Fibroblast of lung (primary cell): ENCODE results near the gene WDR4. TPM values are rescaled to one million over a fixed set of nuclear protein-coding genes. Genes with fewer than 3 reads are reported as not detected.
"Not testable (repeated sequence)": the region's sequence is repeated elsewhere in the genome, so short reads cannot be mapped to it uniquely, and the experiment has no call there.

ENCODE experiments used
- DNase-seq, 2 donors: peaks; one replicate each; pipeline versions ENCODE4 v3.0.0 to v3.0.0-alpha.2; 2010; ENCODE audit warnings: low read depth in 2 of 2
- H2AFZ ChIP-seq: 2 replicates; pipeline ENCODE4 v1.5.1; 2012; ENCODE audit warnings: low read length, control low read depth, inconsistent platforms
- H3K27ac ChIP-seq: 2 replicates; pipeline ENCODE4 v1.5.1; 2011; ENCODE audit warnings: low read length, control low read depth; ENCODE audit not compliant: insufficient read depth
- H3K27me3 ChIP-seq: 2 replicates; pipeline ENCODE4 v1.5.1; 2011; ENCODE audit warnings: mild to moderate bottlenecking, low read length; ENCODE audit not compliant: control insufficient read depth, insufficient read depth
- H3K36me3 ChIP-seq: 2 replicates; pipeline ENCODE4 v1.5.1; 2011; ENCODE audit warnings: low read length; ENCODE audit not compliant: control insufficient read depth, insufficient read depth
- H3K4me1 ChIP-seq: 2 replicates; pipeline ENCODE4 v1.5.1; 2011; ENCODE audit warnings: low read length; ENCODE audit not compliant: control insufficient read depth, insufficient read depth; ENCODE audit errors: extremely low read depth
- H3K4me2 ChIP-seq: 2 replicates; pipeline ENCODE4 v1.5.1; 2011; ENCODE audit warnings: low read length, control low read depth; ENCODE audit not compliant: insufficient read depth; ENCODE audit errors: extremely low read depth
- H3K4me3 ChIP-seq, 4 experiments: fragments of 200-600 bp in 1 of 4; sonication (generic) in 1 of 4; replicated peaks in 1 of 4; 2 replicates each; pipeline ENCODE4 v1.5.1; 2011 to 2016; ENCODE audit warnings: low read length in 4 of 4, low read depth in 3 of 4, mild to moderate bottlenecking in 3 of 4, control low read depth in 2 of 4, inconsistent platforms in 1 of 4, mixed read lengths in 1 of 4; ENCODE audit not compliant: insufficient read depth in 1 of 4; ENCODE audit errors: control extremely low read depth in 1 of 4
- H3K79me2 ChIP-seq: 2 replicates; pipeline ENCODE4 v1.5.1; 2012; ENCODE audit warnings: mild to moderate bottlenecking, low read length, inconsistent platforms; ENCODE audit not compliant: control insufficient read depth, insufficient read depth
- H3K9ac ChIP-seq: 2 replicates; pipeline ENCODE4 v1.5.1; 2011; ENCODE audit warnings: mild to moderate bottlenecking, low read length, control low read depth; ENCODE audit not compliant: insufficient read depth
- H3K9me3 ChIP-seq: 2 replicates; pipeline ENCODE4 v1.5.1; 2012; ENCODE audit warnings: low read depth, low read length; ENCODE audit not compliant: control insufficient read depth, insufficient read depth
- H4K20me1 ChIP-seq: 2 replicates; pipeline ENCODE4 v1.5.1; 2011; ENCODE audit warnings: low read length; ENCODE audit not compliant: control insufficient read depth, insufficient read depth; ENCODE audit errors: extremely low read depth
- EZH2 ChIP-seq: IDR thresholded peaks from 2 replicates; pipeline ENCODE4 v1.5.1; 2012; ENCODE audit warnings: low read length, control low read depth, mild to moderate bottlenecking; ENCODE audit errors: missing control alignments
- polyA plus RNA-seq, 2 donors: library from polyadenylated mRNA; depleted of rRNA in 1 of 2; stranded (reverse) in 1 of 2; unstranded in 1 of 2; fragments of >200 nt; gene quantifications; 2 replicates each; pipeline ENCODE4 v1.2.1, GENCODE V29; 2011 to 2012; ENCODE audit warnings: missing spikeins in 1 of 2
- total RNA-seq: library from RNA; depleted of rRNA; stranded (reverse); fragments of >200 nt; gene quantifications from 2 replicates; pipeline ENCODE4 v1.2.1, GENCODE V29; 2014
- TF ChIP-seq, protein P1 (sequence below), 2 donors: IDR thresholded peaks in 1 of 2; conservative IDR thresholded peaks in 1 of 2; 1 replicate in 1 of 2; 2 replicates in 1 of 2; pipeline ENCODE4 v1.5.1; 2011 to 2012; ENCODE audit warnings: low read length in 2 of 2, control low read depth in 1 of 2, inconsistent platforms in 1 of 2, low read depth in 1 of 2, mild to moderate bottlenecking in 1 of 2

WDR4 gene
- total and polyA plus RNA-seq, 2 donors (not counting 1 experiment from before 2014, with no cell fraction given), result 8.2 to 10.2 TPM

- no peak for DNase-seq
- Histone ChIP-seq H3K4me3 (no peak overlapping the region), H4K20me1 (no peaks in the 10 kb centered on the region), H3K27me3 (no peaks in the 10 kb centered on the region), H3K9me3 (no peaks in the 10 kb centered on the region), H3K4me2 (no peak overlapping the region), H3K36me3 (peaks cover 9% of the 10 kb centered on the region), H2AFZ (no peak overlapping the region), H3K9ac (no peak overlapping the region), H3K79me2 (peaks cover 2% of the 10 kb centered on the region), H3K27ac (no peak overlapping the region), H3K4me1 (no peaks in the 10 kb centered on the region)
- TF ChIP-seq, protein P1, sequence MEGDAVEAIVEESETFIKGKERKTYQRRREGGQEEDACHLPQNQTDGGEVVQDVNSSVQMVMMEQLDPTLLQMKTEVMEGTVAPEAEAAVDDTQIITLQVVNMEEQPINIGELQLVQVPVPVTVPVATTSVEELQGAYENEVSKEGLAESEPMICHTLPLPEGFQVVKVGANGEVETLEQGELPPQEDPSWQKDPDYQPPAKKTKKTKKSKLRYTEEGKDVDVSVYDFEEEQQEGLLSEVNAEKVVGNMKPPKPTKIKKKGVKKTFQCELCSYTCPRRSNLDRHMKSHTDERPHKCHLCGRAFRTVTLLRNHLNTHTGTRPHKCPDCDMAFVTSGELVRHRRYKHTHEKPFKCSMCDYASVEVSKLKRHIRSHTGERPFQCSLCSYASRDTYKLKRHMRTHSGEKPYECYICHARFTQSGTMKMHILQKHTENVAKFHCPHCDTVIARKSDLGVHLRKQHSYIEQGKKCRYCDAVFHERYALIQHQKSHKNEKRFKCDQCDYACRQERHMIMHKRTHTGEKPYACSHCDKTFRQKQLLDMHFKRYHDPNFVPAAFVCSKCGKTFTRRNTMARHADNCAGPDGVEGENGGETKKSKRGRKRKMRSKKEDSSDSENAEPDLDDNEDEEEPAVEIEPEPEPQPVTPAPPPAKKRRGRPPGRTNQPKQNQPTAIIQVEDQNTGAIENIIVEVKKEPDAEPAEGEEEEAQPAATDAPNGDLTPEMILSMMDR (conservative IDR thresholded peaks at IDR 0.05 in 1 of 2, IDR thresholded peaks at IDR 0.05 in 1 of 2; ENCODE audit: low read depth in 1 of 2, low read length in 2 of 2), result no peak
- TF ChIP-seq EZH2, result no peak
Measured at GRCh38 chr21:42839271-42840231, 39.8 kb downstream of the WDR4 start.

DNA sequence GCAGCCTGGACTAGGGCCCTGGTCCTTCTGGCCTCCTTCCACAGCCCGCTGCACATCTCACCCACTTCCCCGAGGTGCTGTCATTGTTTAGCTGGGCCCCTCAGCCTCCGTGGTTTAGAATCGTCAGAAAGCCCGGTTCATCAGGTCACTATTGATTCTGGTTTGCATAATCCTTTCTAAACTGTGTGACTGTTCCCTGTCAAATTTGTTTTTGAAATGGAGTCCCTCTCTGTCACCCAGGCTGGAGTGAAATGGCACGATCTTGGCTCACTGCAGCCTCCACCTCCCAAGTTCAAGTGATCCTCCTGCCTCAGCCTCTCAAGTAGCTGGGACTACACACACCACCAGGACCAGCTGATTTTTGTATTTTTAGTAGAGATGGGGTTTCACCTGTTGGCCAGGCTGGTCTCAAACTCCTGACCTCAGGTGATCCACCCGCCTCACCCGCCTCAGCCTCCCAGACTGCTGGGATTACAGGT is 41.1 kb downstream of the WDR4 start:
- not testable (repeated sequence) for H4K20me1 ChIP-seq, H3K9ac ChIP-seq, H3K36me3 ChIP-seq, H3K27me3 ChIP-seq, H3K27ac ChIP-seq, H3K4me2 ChIP-seq, H3K9me3 ChIP-seq, H2AFZ ChIP-seq, H3K4me3 ChIP-seq, H3K79me2 ChIP-seq, H3K4me1 ChIP-seq, DNase-seq

- no peak for DNase-seq
- Histone ChIP-seq H3K4me2 (no peak overlapping the region), H3K79me2 (no peaks in the 10 kb centered on the region), H3K9ac (no peak overlapping the region), H3K27ac (no peak overlapping the region), H3K4me3 (no peak overlapping the region), H3K4me1 (no peaks in the 10 kb centered on the region), H4K20me1 (no peaks in the 10 kb centered on the region), H3K27me3 (no peaks in the 10 kb centered on the region), H3K9me3 (no peaks in the 10 kb centered on the region), H2AFZ (no peak overlapping the region), H3K36me3 (peaks cover 9% of the 10 kb centered on the region)
- TF ChIP-seq, protein P1 (conservative IDR thresholded peaks at IDR 0.05 in 1 of 2, IDR thresholded peaks at IDR 0.05 in 1 of 2; ENCODE audit: low read depth in 1 of 2, low read length in 2 of 2), result no peak
- TF ChIP-seq EZH2, result no peak
Measured at GRCh38 chr21:42837421-42838211, 41.7 kb downstream of the WDR4 start.
